ENCODE measurements around the gene LLPH. TPM values are rescaled to one million over a fixed set of nuclear protein-coding genes. Genes with fewer than 3 reads are reported as not detected.

The LLPH gene
- total RNA-seq, 1 experiment from 2014 or later: 45.6 TPM

DNA sequence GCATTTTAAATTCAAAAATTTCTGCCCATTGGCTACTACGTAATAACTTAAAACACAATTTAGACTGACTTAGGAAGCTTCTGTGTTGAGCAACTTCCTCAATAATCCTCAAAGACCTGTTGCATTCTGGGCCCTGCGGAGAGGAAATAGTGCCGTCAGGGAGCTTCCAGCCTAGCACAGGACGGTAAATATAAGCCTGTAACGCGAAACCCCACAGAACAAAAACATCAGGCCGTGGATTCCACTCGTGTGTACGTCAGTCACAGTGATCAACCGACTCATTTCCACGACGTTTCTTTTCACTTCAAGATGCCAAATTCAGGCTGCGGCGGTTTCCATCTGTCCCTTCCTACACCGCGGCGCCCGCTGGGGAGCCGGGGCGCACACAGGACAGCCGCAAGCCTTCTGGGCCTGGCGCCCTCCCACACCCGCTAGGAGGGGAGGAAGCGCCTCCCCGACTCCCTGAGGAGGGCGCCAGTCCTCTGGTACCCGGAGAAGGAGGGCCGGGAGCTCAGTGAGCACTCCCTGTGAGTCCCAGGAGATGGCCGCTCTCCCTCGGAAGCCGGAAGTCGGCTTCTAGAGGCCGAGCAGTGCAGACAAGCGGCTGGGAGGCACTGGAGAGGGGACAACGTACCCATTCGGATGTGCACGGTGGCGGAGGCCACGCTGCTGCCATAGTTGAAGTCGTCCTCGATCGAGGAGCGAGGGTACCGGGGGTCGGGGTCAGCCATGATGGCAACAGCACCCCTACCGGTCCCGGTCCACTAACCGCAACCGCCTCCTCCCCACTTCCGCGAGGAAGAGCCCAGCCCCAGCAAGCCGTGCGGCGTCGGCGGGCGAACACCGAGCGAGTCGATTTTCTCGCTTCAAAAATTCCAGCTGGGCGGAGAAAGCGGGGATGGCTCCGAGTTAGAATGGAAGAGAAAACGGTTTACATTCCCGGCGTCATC, 38.9 kb upstream of the LLPH start, which contains the start of gene TMBIM4:
TSS of gene TMBIM4 (minus strand) at position 776 of the 950 bp plus-strand sequence. CDS start at position 731, 45 bp downstream.
- ChIA-PET RAD21 (ENCODE audit: low non-redundant PET in 1 of 2, low total read pairs in 2 of 2, uncharacterized antibody in 2 of 2, unreplicated experiment in 2 of 2) (interaction anchor here (0.8 to 1.0 kb wide), 3 partner anchors 24 to 66 kb away, joined by 4 read pairs; partner anchors contain the start of gene LLPH (in 1 of the 2)), POLR2A (interaction anchor here (0.8 to 2.1 kb wide), 14 partner anchors 10 to 133 kb away, joined by 3 to 21 read pairs (median 4); partner anchors contain the start of genes HELB and LLPH), CTCF (interaction anchor here (0.8 to 2.2 kb wide), 16 partner anchors 9 to 240 kb away, joined by 3 to 17 read pairs (median 4); partner anchors contain the start of genes HELB and LLPH)
- intact Hi-C loops (cut with micrococcal nuclease): loop anchor here (2.0 to 5.0 kb wide), 3 partner anchors 37 to 133 kb away; partner anchors contain the start of genes HELB and LLPH
- H3K4me3 ChIP-seq (replicated peaks in 1 of 2; ENCODE audit: low read depth in 1 of 2, low read length in 2 of 2): peak within 1 kb of the TSS; percentile 62 to 67
- H3K9ac ChIP-seq (ENCODE audit: low read length): peak within 1 kb of the TSS; percentile 71
- DNase-seq (ENCODE audit: low read depth, low spot score): peak; percentile 91
- peaks cover 4 to 19% of the 10 kb centered on the region in 2 experiments for H3K4me1 ChIP-seq (ENCODE audit: control insufficient read depth in 1 of 2, insufficient read depth in 2 of 2, low read length in 2 of 2)
- H3K36me3 ChIP-seq (ENCODE audit: control insufficient read depth in 1 of 2, insufficient read depth in 2 of 2, low read length in 2 of 2): peaks cover 0 to 16% of the 10 kb centered on the region in 2 experiments; a peak in 2 of 4 replicates
- peak within 1 kb of the TSS; percentile 81 for H2AFZ ChIP-seq (ENCODE audit: low read depth, low read length, poor library complexity, severe bottlenecking)
- peak within 1 kb of the TSS; percentile 80 for H3K4me2 ChIP-seq (ENCODE audit: low read length)
- no peaks in the 10 kb centered on the region for H4K20me1 ChIP-seq (ENCODE audit: insufficient read depth)
- BruUV-seq (replicated peaks): TSS peak; percentile 73
- H3K9me3 ChIP-seq (ENCODE audit: control insufficient read depth in 1 of 2, insufficient read depth in 1 of 2, low read depth in 1 of 2, low read length in 2 of 2): peaks cover 0 to 5% of the 10 kb centered on the region in 2 experiments; a peak in 2 of 4 replicates
- H3K27ac ChIP-seq (ENCODE audit: low read depth, low read length): peak within 1 kb of the TSS; percentile 98
- no peaks in the 10 kb centered on the region for H3K27me3 ChIP-seq (ENCODE audit: insufficient read depth, low read length)
- peak; percentile 96 for ATAC-seq
- no peaks in the 10 kb centered on the region for H3K9me2 ChIP-seq (ENCODE audit: insufficient read depth)
- peaks cover 47% of the 10 kb centered on the region for H3K79me2 ChIP-seq (ENCODE audit: insufficient read depth, low read length)
- TF ChIP-seq CEBPB (IDR thresholded peaks at IDR 0.05; ENCODE audit: low read depth) (peak; percentile 90), JUND (IDR thresholded peaks at IDR 0.05) (no peak), ZFX (IDR thresholded peaks at IDR 0.05) (peak; percentile 88), EGR1 (IDR thresholded peaks at IDR 0.05; ENCODE audit: low read depth) (peak; percentile 65), ZNF274 (IDR thresholded peaks at IDR 0.05; ENCODE audit: low read depth, low read length) (no peak), FOSL1 (IDR thresholded peaks at IDR 0.05; ENCODE audit: low read depth) (no peak), POLR2AphosphoS5 (IDR thresholded peaks at IDR 0.05; ENCODE audit: low read depth, low read length) (peak; percentile 68), CBX3 (IDR thresholded peaks at IDR 0.05; ENCODE audit: low read depth) (peak; percentile 12), POLR2A (IDR thresholded peaks at IDR 0.05; ENCODE audit: borderline replicate concordance, extremely low read depth, insufficient read depth, insufficient read length) (peak; percentile 81), YY1 (IDR thresholded peaks at IDR 0.05; ENCODE audit: extremely low read depth, insufficient replicate concordance, low read depth, low read length) (peak; percentile 75), ELF1 (IDR thresholded peaks at IDR 0.05; ENCODE audit: borderline replicate concordance, low read depth) (peak; percentile 94), RAD21 (IDR thresholded peaks at IDR 0.05; ENCODE audit: low read depth) (peak; percentile 41), TCF7L2 (IDR thresholded peaks at IDR 0.05; ENCODE audit: borderline replicate concordance, extremely low read depth, insufficient read depth, insufficient read length) (peak; percentile 63), EZH2 (IDR thresholded peaks at IDR 0.05) (no peak)
- TF ChIP-seq, protein P1, sequence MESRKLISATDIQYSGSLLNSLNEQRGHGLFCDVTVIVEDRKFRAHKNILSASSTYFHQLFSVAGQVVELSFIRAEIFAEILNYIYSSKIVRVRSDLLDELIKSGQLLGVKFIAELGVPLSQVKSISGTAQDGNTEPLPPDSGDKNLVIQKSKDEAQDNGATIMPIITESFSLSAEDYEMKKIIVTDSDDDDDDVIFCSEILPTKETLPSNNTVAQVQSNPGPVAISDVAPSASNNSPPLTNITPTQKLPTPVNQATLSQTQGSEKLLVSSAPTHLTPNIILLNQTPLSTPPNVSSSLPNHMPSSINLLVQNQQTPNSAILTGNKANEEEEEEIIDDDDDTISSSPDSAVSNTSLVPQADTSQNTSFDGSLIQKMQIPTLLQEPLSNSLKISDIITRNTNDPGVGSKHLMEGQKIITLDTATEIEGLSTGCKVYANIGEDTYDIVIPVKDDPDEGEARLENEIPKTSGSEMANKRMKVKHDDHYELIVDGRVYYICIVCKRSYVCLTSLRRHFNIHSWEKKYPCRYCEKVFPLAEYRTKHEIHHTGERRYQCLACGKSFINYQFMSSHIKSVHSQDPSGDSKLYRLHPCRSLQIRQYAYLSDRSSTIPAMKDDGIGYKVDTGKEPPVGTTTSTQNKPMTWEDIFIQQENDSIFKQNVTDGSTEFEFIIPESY (IDR thresholded peaks at IDR 0.05; ENCODE audit: extremely low read depth, insufficient replicate concordance, low read length): no peak
- TF ChIP-seq, protein P2, sequence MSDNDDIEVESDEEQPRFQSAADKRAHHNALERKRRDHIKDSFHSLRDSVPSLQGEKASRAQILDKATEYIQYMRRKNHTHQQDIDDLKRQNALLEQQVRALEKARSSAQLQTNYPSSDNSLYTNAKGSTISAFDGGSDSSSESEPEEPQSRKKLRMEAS (IDR thresholded peaks at IDR 0.05): peak; percentile 70
- TF ChIP-seq, protein P3, sequence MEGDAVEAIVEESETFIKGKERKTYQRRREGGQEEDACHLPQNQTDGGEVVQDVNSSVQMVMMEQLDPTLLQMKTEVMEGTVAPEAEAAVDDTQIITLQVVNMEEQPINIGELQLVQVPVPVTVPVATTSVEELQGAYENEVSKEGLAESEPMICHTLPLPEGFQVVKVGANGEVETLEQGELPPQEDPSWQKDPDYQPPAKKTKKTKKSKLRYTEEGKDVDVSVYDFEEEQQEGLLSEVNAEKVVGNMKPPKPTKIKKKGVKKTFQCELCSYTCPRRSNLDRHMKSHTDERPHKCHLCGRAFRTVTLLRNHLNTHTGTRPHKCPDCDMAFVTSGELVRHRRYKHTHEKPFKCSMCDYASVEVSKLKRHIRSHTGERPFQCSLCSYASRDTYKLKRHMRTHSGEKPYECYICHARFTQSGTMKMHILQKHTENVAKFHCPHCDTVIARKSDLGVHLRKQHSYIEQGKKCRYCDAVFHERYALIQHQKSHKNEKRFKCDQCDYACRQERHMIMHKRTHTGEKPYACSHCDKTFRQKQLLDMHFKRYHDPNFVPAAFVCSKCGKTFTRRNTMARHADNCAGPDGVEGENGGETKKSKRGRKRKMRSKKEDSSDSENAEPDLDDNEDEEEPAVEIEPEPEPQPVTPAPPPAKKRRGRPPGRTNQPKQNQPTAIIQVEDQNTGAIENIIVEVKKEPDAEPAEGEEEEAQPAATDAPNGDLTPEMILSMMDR (IDR thresholded peaks at IDR 0.05 in 2 of 3, conservative IDR thresholded peaks at IDR 0.05 in 1 of 3; ENCODE audit: borderline replicate concordance in 1 of 3, insufficient read depth in 1 of 3, low read depth in 2 of 3, low read length in 2 of 3): peak; percentile 35 to 60 (median 57); a peak in 3 of 6 replicates
- TF ChIP-seq, protein P4, sequence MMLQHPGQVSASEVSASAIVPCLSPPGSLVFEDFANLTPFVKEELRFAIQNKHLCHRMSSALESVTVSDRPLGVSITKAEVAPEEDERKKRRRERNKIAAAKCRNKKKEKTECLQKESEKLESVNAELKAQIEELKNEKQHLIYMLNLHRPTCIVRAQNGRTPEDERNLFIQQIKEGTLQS (IDR thresholded peaks at IDR 0.05): no peak

All from HCT116 (cell line).